ENCODE measurements around the gene IMMP2L.

IMMP2L gene

GRCh38 chr7:111198255-111198654, 364.0 kb downstream of the IMMP2L start:
- no peak for DNase-seq

GRCh38 chr7:111196655-111197054, 365.6 kb downstream of the IMMP2L start:
- no peak for DNase-seq

GRCh38 chr7:111192614-111193413, 369.5 kb downstream of the IMMP2L start:
- DNase-seq: no peak

GRCh38 chr7:111190804-111191203, 371.5 kb downstream of the IMMP2L start:
- DNase-seq: no peak

- no peak for DNase-seq
Measured at GRCh38 chr7:111184987-111185386, 377.3 kb downstream of the IMMP2L start.

- no peak for DNase-seq
Measured at GRCh38 chr7:111183321-111183720, 379.0 kb downstream of the IMMP2L start.

GRCh38 chr7:111180338-111180737, 382.0 kb downstream of the IMMP2L start:
- DNase-seq: no peak

GRCh38 chr7:111175908-111176441, 386.3 kb downstream of the IMMP2L start:
- DNase-seq: no peak

GRCh38 chr7:111174510-111174909, 387.8 kb downstream of the IMMP2L start:
- DNase-seq: no peak

GRCh38 chr7:111173990-111174389, 388.3 kb downstream of the IMMP2L start:
- no peak for DNase-seq

- no peak for DNase-seq
Measured at GRCh38 chr7:111173528-111173927, 388.8 kb downstream of the IMMP2L start.

GRCh38 chr7:111172564-111173257, 389.6 kb downstream of the IMMP2L start:
- no peak for DNase-seq

GRCh38 chr7:111168182-111168581, 394.1 kb downstream of the IMMP2L start:
- DNase-seq: no peak

GRCh38 chr7:111164442-111164841, 397.9 kb downstream of the IMMP2L start:
- DNase-seq: no peak

- DNase-seq: no peak
Measured at GRCh38 chr7:111162692-111163091, 399.6 kb downstream of the IMMP2L start.

GRCh38 chr7:111160297-111160696, 402.0 kb downstream of the IMMP2L start:
- DNase-seq: no peak

GRCh38 chr7:111159426-111159825, 402.9 kb downstream of the IMMP2L start:
- DNase-seq: no peak

- DNase-seq: no peak
Measured at GRCh38 chr7:111150709-111151108, 411.6 kb downstream of the IMMP2L start.

- DNase-seq: no peak
Measured at GRCh38 chr7:111147708-111148533, 414.4 kb downstream of the IMMP2L start.

GRCh38 chr7:111146136-111146535, 416.2 kb downstream of the IMMP2L start:
- DNase-seq: no peak

- DNase-seq: no peak
Measured at GRCh38 chr7:111145472-111145871, 416.8 kb downstream of the IMMP2L start.

GRCh38 chr7:111140091-111140865, 422.0 kb downstream of the IMMP2L start:
- DNase-seq: no peak

Data from CD4-positive, alpha-beta T cell treated with Interleukin-21 for 1 hour (primary cell).